Endothelial cell of umbilical vein (primary cell): ENCODE measurements around the gene DBX1.

Experiments used
- EZH2 ChIP-seq: IDR thresholded peaks from 2 replicates; pipeline ENCODE4 v1.6.1; 2012; ENCODE audit warnings: borderline replicate concordance, low read depth, mild to moderate bottlenecking, moderate library complexity, low read length, inconsistent platforms; ENCODE audit not compliant: severe bottlenecking
- JUN ChIP-seq: IDR thresholded peaks from 2 replicates; pipeline ENCODE4 v1.6.1; 2011; ENCODE audit warnings: borderline replicate concordance, low read depth; ENCODE audit not compliant: insufficient read length, insufficient read depth
- POLR2A ChIP-seq: IDR thresholded peaks from 2 replicates; pipeline ENCODE4 v1.6.1; 2012; ENCODE audit warnings: low read depth, mild to moderate bottlenecking, control low read depth, low read length
- POLR2AphosphoS5 ChIP-seq: IDR thresholded peaks from 2 replicates; pipeline ENCODE4 v1.6.1; 2012; ENCODE audit warnings: low read depth, mild to moderate bottlenecking, control low read depth, low read length, moderate library complexity; ENCODE audit not compliant: insufficient read depth
- TF ChIP-seq, protein P1 (sequence below), 2 donors: IDR thresholded peaks; 1 replicate in 1 of 2; 2 replicates in 1 of 2; pipeline ENCODE4 v1.5.1; 2011; ENCODE audit warnings: low read length in 2 of 2, mild to moderate bottlenecking in 2 of 2, moderate library complexity in 2 of 2, control low read depth in 1 of 2, inconsistent platforms in 1 of 2, low read depth in 1 of 2; ENCODE audit not compliant: insufficient read depth in 1 of 2; ENCODE audit errors: extremely low read depth in 1 of 2
- TF ChIP-seq, protein P2 (sequence below): IDR thresholded peaks from 2 replicates; pipeline ENCODE4 v1.6.1; 2011; ENCODE audit not compliant: insufficient read depth, insufficient read length

DNA sequence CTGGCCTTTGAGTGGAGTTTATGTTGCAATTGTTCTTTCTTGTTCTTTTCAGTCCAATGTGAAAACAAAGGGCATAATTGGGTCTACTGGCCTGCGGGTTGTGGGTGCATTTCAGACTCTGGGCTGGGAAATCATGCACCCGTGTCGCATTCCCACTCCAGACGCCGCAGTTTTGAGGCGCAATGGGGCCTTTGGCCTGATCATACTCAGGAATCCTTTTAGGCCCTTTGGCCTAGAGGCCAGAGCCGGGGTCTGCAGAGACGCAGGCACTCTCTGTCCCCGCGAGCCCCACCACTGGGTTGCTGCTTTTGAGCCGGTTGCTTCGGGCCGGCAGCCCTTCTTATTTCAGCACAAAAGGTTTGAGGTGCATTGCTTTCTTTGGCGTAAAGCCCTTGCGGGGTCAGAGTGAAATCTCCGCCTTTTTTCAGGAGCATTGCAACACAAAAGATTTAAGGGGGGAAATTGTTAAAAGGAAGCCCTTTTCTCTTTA is 48.4 kb upstream of the DBX1 start:
- TF ChIP-seq, protein P1, sequence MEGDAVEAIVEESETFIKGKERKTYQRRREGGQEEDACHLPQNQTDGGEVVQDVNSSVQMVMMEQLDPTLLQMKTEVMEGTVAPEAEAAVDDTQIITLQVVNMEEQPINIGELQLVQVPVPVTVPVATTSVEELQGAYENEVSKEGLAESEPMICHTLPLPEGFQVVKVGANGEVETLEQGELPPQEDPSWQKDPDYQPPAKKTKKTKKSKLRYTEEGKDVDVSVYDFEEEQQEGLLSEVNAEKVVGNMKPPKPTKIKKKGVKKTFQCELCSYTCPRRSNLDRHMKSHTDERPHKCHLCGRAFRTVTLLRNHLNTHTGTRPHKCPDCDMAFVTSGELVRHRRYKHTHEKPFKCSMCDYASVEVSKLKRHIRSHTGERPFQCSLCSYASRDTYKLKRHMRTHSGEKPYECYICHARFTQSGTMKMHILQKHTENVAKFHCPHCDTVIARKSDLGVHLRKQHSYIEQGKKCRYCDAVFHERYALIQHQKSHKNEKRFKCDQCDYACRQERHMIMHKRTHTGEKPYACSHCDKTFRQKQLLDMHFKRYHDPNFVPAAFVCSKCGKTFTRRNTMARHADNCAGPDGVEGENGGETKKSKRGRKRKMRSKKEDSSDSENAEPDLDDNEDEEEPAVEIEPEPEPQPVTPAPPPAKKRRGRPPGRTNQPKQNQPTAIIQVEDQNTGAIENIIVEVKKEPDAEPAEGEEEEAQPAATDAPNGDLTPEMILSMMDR (IDR thresholded peaks at IDR 0.05; ENCODE audit: extremely low read depth in 1 of 2, insufficient read depth in 1 of 2, low read depth in 1 of 2, low read length in 2 of 2) = no peak
- TF ChIP-seq JUN (no peak), POLR2AphosphoS5 (no peak), EZH2 (peak; percentile 57), POLR2A (no peak)
- TF ChIP-seq, protein P2, sequence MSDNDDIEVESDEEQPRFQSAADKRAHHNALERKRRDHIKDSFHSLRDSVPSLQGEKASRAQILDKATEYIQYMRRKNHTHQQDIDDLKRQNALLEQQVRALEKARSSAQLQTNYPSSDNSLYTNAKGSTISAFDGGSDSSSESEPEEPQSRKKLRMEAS = no peak
